Skeletal muscle cell (primary cell): ENCODE results near the gene PRPF19.
"Not testable (repeated sequence)": the region's sequence is repeated elsewhere in the genome, so short reads cannot be mapped to it uniquely, and the experiment has no call there.

Source experiments
- DNase-seq: peaks from one replicate; pipeline ENCODE4 v3.0.0-alpha.2; 2010; ENCODE audit warnings: low read depth
- H3K4me3 ChIP-seq: 2 replicates; pipeline ENCODE4 v1.5.1; 2011; ENCODE audit warnings: low read depth, mild to moderate bottlenecking, control low read depth, low read length, moderate library complexity

Gene PRPF19

GRCh38 chr11:60912223-60912850 is 6.0 kb upstream of the PRPF19 start:
- DNase-seq: no peak
- H3K4me3 ChIP-seq: no peak overlapping the region

GRCh38 chr11:60910711-60911380 is 4.5 kb upstream of the PRPF19 start:
- no peak for DNase-seq

GRCh38 chr11:60910281-60910687 is 3.9 kb upstream of the PRPF19 start:
- no peak for DNase-seq
- no peak overlapping the region for H3K4me3 ChIP-seq

More at GRCh38 chr11:60910711-60911380, 4.5 kb upstream of the PRPF19 start:
- H3K4me3 ChIP-seq: no peak overlapping the region

- not testable (repeated sequence) for H3K4me3 ChIP-seq, DNase-seq
These were observed 3.4 kb upstream of the PRPF19 start for GRCh38 chr11:60909680-60910280.

DNA sequence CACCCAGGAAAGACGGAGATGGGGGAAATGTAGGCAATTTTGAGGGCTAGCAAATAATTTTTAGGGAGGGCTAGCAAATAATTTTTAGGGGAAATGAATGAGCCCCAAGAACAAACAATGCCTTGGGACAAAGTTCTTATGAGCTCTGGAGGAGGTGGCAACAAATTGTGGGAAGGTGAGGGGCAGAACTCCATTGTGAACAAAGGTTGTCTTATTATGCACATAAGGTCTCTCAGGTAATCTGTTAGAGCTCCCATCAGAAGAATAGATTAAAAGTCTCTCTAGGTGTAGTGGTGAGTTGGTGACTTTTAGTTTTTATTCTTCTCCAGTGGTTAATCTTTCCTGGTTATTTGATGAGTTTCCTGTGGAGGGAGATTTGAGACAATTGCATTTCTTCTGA is 2.4 kb upstream of the PRPF19 start:
- no peak overlapping the region for H3K4me3 ChIP-seq
- DNase-seq: no peak

GRCh38 chr11:60905551-60906113 is 753 bp downstream of the PRPF19 start:
- H3K4me3 ChIP-seq: peak overlapping the region; percentile 92
- DNase-seq: peak; percentile 14

- peak overlapping the region; percentile 92 for H3K4me3 ChIP-seq
- no peak for DNase-seq
These were observed 1.3 kb downstream of the PRPF19 start for GRCh38 chr11:60905047-60905446.

GRCh38 chr11:60902625-60903024 is 3.8 kb downstream of the PRPF19 start:
- no peak overlapping the region for H3K4me3 ChIP-seq

DNA sequence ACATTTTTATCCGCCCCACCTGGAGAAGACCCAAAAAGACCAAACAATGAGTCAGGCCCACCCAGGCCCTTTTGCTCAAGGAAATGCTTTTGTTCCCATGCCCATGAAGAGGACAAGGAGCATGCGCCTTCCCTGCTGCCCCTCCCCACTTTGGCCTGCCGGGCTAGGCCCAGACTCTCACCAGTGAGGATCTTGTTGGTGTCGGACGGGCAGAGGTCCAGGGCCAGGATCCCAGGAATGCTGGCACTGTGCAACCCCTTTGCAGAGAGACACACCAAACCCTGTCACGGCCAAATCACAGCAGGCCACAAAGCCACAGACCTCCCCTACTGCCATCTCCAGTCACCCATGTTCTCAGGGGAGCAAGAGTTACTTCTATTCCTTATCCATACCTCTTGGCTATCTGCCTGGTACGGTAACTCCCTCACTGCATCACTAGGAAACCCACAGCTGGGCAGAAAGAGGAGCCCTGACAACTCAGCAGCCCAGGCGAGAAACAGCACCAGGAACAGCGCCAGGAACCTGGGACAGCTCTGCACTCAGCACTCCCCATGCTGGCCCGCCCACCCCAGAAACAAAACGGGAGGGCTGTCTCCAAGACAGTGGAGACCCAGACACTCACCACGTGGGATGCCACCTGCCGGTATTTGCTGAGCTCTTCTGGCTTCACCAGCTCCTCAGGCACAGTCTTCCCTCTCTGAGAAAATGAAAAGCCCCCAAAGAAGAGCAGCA is 5.5 kb downstream of the PRPF19 start:
- DNase-seq: no peak
- H3K4me3 ChIP-seq: no peak overlapping the region

More at GRCh38 chr11:60902625-60903024, 3.8 kb downstream of the PRPF19 start:
- DNase-seq: no peak

DNA sequence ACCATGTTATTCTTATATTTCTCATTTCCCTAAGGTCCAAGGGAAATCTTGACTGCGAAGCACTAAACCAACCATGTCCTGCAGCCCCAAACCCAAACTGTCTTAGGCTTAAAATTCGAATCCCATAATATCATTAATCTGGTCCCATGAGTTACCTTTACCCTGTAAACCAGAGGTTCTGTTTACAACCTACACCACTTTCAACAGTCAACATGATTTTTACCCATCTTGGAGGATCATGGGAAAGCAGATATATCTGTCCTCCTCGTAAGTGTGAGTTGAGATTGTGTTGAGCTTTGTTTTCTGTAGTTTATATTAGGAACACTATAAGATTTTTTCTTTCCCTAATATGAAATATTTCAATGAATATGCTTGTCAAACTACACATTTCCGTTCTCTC is 6.4 kb downstream of the PRPF19 start:
- no peak for DNase-seq
- H3K4me3 ChIP-seq: no peak overlapping the region

DNA sequence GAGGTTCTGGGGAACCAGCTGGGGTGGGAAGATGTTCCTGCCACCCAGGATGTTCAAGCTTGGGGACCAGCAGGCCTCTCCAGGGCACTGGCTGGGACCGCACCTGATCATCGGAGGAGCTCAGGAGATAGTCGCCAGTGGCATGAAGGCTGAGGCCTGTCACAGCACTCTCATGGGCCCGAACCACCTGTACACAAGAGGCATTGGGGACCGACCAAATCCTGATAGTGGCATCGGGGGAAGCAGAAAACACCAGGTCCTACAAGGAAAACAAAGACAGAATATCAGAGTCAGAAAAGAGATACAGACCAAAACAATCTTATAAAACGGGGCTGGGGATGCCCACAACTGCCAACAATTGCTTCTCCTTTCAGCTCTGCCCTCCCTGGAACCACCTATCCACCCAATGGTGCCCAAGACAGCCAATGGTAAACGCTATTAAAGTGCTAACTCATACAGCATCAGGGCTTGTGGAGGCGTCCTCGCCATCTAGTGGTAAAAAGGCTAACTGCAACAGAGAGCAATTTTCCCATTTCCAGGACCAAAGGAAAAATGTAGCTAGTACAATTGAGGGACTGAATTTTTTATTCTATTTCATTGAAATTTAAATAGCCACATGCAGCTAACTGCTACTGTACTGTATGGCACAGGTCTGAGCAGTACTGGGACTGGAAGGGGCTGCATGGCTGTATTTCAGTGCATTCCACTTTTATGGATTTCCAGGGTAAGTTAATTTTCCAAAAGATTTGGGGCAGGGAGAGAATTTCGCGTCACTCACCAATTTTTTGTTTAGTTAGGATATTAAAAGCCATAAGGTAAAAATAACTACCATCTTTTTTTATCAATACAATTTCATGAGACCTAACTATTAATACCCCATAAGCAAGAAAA is 7.1 kb downstream of the PRPF19 start:
- no peak overlapping the region for H3K4me3 ChIP-seq
- DNase-seq: no peak

DNA sequence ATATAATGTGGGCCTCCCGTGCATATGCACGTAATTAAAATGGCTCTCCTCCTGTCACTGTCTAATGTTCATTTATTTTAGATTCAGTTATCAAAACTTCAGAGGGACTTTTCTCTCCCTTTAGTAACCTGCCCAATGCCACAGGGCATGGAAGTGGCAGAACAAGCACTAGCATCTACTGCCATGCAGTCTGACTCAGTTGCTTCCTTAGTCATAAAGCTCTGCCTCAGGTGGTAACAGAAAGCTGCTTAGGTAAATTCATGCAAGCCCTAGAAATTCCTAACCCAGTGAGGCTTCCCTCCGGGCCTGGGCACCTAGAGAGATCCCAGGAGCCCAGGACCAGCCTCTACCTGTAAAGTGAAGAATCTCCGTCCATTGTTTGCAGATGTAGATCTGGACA is 8.9 kb downstream of the PRPF19 start:
- DNase-seq: no peak
- H3K4me3 ChIP-seq: no peak overlapping the region

DNA sequence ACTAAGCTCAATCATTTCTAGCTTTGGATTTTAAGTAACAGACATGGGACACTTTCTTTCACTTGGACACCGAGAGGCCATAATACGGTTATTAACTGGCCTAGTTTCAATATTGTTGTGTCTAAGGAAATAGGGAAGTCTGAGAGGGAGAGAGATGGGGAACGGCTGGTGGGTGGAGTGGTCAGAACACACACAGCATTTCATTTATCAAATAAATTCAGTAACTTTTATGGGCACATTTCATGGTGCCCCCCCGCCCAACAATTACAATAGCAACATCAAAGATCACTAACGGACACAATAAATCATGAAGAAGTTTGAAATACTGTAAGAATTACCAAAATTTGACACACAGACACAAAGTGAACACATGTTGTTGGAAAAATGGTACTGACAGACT is 10.7 kb downstream of the PRPF19 start:
- no peak overlapping the region for H3K4me3 ChIP-seq
- DNase-seq: no peak

DNA sequence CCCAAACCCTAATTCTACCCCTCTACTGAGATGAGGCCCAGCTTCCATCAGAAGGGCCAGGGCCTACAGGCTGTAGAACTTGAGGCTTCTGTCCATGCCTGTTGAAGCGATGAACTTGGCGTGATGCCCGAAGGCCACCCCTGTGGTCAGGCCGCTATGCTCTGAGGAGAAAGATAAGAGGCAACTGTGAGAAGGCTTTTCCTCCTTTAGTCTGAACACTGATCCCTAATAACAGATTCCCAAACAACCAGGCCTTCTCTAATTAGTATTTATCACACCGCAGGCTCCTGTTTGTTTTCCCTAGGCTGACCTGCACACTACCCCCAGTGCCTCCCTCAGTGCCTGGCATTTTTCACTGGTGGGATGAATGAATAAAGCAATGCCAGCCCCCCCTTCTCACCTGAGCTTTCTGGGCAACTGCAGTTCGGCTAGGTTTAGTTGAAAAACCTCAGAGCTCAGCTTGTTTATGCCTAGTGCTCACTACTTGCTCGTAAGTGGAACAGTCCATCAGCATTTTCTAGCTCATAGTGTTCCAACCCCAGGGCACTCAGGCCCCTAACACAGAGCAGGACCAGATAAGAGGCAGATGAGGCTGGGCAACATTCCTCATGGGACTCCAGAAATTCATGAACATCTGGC is 15.2 kb downstream of the PRPF19 start:
- no peak overlapping the region for H3K4me3 ChIP-seq
- DNase-seq: no peak

DNA sequence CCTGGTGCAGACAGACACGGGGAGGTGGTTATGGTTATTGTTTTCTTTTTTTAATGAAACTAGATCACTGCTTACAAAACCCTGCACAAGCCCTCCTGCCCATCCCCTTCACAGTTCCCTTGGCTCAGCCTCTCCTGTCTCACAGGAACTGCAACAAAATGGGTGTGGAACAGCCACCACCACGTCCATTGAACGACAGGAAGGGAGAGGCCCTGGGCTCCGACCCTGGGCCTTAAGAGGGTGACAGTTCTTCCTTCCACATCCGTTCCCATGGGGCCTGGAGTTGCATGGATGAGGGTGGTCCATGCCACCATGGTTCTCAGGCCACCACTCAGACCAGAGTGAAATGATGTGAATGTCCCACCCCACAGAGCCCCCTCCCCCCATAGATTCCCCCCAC is 15.7 kb downstream of the PRPF19 start:
- no peak for DNase-seq
- no peak overlapping the region for H3K4me3 ChIP-seq

- no peak for DNase-seq
- H3K4me3 ChIP-seq: no peak overlapping the region
These were observed 16.5 kb downstream of the PRPF19 start for GRCh38 chr11:60889869-60890311.

GRCh38 chr11:60887556-60887955 is 18.8 kb downstream of the PRPF19 start:
- no peak for DNase-seq
- H3K4me3 ChIP-seq: no peak overlapping the region

DNA sequence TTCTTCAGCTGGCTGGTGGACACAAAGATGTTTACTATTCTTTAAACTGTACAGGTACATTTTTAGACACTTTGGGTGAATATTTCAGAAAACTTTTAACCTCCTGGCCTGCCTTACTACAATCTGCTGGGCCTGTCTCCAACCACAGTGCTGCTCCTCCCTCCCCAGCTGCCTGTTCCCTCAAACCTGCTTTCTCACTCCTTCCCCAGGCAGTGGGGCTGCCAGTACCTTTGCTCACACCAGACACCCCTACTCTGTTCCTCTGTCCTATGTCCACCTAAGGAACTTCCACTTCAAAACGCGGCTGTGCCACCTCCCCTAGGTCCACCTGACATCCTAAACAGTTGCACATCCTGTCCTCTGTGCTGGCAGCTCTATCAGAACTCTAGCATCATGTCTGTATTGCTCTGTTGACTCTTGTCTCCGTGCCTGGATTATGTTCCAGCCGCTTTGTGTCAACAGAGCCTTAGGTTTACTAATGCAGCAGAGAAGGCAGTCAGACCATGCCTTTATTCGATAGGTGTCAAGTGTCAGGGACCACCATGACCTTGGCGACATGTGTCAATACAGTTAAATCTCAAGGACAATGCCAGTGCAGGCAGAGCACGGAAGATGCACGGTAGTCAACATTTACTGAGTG is 25.6 kb downstream of the PRPF19 start:
- no peak for DNase-seq

More for the DNA sequence above, 25.6 kb downstream of the PRPF19 start:
- no peak overlapping the region for H3K4me3 ChIP-seq
